OCI-LY3 (cell line): Measurements from ENCODE around the gene DLGAP3.
A peak's percentile ranks its signal among the peaks of the same experiment; 100 is the strongest.

Source experiments
- EZH2phosphoT487 ChIP-seq: fragments of 200-600 bp; shearing (Covaris generic); IDR thresholded peaks from 2 replicates; pipeline ENCODE4 v1.6.1; 2018; ENCODE audit warnings: antibody characterized with exemption, mixed run types, low read depth
- TF ChIP-seq, protein P1 (sequence below): fragments of 200-600, 300-600 bp; sonication (generic); IDR thresholded peaks from 2 replicates; pipeline ENCODE4 v1.5.1; 2014; ENCODE audit warnings: antibody characterized with exemption, low read length, low read depth

GRCh38 chr1:34865981-34866761 lies 63.3 kb downstream of the DLGAP3 start:
- TF ChIP-seq, protein P1, sequence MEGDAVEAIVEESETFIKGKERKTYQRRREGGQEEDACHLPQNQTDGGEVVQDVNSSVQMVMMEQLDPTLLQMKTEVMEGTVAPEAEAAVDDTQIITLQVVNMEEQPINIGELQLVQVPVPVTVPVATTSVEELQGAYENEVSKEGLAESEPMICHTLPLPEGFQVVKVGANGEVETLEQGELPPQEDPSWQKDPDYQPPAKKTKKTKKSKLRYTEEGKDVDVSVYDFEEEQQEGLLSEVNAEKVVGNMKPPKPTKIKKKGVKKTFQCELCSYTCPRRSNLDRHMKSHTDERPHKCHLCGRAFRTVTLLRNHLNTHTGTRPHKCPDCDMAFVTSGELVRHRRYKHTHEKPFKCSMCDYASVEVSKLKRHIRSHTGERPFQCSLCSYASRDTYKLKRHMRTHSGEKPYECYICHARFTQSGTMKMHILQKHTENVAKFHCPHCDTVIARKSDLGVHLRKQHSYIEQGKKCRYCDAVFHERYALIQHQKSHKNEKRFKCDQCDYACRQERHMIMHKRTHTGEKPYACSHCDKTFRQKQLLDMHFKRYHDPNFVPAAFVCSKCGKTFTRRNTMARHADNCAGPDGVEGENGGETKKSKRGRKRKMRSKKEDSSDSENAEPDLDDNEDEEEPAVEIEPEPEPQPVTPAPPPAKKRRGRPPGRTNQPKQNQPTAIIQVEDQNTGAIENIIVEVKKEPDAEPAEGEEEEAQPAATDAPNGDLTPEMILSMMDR, result peak; percentile 77
- no peak for TF ChIP-seq EZH2phosphoT487
